Ishikawa (cell line): ENCODE data around the gene CAMK2D.

Source experiments
- CEBPB ChIP-seq: IDR thresholded peaks from 2 replicates; pipeline ENCODE4 v1.6.1; 2012
- EP300 ChIP-seq: IDR thresholded peaks from 2 replicates; pipeline ENCODE4 v1.6.1; 2012; ENCODE audit warnings: borderline replicate concordance
- FOXM1 ChIP-seq: IDR thresholded peaks from 2 replicates; pipeline ENCODE4 v1.6.1; 2012; ENCODE audit warnings: low read depth, borderline replicate concordance
- MAX ChIP-seq: IDR thresholded peaks from 2 replicates; pipeline ENCODE4 v1.6.1; 2012
- RAD21 ChIP-seq: IDR thresholded peaks from 2 replicates; pipeline ENCODE4 v1.6.1; 2012; ENCODE audit warnings: low read depth
- TAF1 ChIP-seq: IDR thresholded peaks from 2 replicates; pipeline ENCODE4 v1.6.1; 2012; ENCODE audit warnings: low read depth, mild to moderate bottlenecking
- TEAD4 ChIP-seq: IDR thresholded peaks from 2 replicates; pipeline ENCODE4 v1.6.1; 2012
- USF1 ChIP-seq: IDR thresholded peaks from 2 replicates; pipeline ENCODE4 v1.6.1; 2012

GRCh38 chr4:113623274-113623894 lies 138.2 kb downstream of the CAMK2D start:
- TF ChIP-seq RAD21 (no peak), CEBPB (no peak), MAX (no peak), USF1 (no peak), TAF1 (no peak), EP300 (no peak), TEAD4 (no peak), FOXM1 (no peak)
